HG03520 (cell line): ENCODE data around the gene PLSCR3.

Source experiments
- ATAC-seq: cut with Tn5 transposase; IDR thresholded peaks from one replicate; pipeline ENCODE4 v1.9.1; 2021; ENCODE audit warnings: mild to moderate bottlenecking, moderate library complexity; ENCODE audit not compliant: unreplicated experiment

PLSCR3 gene

DNA sequence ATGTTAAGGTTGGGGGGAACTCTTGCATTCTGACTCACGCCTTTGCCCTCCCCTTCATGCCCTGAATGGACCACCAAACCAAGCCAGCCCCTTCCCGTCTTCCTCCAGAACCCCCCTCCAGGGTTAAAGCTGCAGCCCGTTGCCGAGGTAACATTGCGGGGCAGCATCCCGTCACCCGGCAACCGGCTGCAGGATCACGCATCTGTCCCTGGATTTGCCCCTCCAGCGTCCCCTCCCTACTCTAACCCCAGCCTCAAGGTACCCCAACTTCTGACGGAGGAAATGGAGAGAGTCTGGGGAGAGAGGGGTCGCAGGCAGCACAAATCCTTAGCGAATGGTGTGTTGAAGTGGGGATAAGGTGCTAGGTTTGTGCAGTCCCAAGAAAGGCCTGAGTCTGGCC lies 12.8 kb upstream of the PLSCR3 start:
- no peak for ATAC-seq

DNA sequence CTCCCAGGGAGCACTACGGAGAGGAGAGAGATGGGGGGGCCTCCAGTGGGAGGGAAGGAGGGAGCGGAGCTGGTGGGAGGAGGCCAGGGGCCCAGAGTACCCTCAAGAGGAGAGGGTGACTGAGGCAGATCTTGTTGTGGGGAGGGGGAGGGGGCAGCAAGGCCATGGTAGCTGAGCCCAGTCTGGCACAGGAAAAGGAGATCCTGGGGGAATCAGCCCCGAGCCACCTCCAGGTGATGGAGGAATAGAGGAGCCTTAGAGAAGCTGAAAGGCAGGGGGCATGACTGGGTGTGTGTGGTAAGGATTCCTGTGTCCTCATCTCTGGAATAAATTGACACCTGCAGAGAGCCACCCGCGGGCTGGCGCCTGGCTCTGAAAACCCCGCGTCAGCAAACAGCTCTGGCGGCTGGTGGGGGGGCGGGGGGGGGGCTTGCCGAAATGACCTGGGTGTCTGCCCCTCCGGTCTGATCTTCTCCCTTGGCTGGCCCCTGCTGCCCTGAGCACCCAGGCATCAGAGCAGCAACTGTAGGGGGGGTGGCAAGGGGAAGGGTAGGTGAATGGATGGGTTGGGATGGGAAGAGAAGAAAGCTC lies 12.0 kb upstream of the PLSCR3 start:
- no peak for ATAC-seq

DNA sequence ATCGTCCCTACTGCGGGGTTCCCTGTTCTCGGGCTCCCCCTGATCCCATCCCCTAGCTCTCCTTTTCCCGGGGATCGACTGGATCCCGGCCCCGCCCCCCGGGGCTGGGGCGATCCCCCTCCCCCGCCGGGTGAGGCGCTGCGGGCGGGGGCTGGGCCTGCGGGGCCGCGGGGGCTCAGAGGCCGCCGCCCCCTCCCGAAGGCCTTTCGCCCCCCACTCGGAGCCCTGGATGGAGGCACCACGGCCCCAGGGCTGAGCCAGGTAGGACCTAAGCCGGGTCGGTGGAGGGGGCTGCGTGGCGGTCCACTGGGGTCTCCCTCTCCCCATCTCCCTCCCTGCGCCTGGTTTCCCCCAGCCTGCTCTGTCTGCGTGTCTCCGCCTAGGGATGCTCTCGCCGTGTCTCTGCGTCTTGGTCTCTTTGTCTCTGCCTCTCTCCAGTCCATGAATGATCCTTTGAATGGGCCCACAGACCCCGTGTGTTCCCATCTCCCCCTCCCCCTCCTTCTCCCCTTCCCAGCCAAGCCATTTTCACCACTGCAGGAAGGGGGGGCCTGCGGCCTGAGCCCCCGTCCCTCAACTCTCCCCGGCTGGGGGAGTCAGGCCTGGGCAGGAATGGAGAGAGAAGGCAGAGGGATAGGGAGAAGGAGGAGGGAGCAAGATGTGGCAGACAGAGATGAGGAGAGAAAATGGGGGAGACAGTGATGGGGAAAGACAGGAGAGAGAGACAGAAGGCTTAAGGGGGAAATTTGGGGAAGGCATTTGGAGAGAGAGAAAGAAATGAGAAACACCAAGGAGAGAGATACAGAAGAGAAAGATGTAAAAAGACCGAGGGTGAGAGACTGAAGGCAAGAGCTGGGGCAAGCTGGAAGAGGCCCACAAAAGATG lies 11.3 kb upstream of the PLSCR3 start:
- no peak for ATAC-seq

DNA sequence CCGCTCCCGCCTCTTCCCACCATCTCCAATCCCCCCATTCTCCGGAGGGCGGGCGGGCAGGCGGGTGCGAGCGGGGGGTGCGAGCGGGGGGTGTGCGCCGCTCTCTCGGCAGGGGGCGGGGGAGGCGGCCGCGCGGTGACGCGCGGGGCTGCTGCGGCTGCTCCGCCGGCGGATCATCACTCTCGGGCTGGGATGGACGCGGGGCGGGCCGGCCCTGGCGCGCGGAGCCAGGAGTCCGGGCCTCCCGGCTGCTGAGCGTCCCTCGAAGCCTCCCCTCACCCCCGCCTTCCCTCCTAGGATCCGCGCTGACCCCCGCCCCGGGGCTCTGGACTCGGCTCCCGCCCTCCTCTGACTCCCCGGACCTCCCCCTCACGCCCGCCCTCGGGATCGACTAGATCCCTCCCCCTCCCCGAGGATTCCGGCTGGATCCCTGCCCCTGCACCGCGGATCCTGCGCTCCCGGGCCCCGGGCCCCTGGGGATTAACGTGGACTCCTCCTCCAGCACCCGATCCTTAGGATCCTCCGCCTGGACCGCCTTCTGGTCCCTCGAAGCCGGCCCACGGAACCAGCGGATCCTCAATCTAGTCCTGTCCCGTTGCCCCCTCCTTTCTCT lies 10.5 kb upstream of the PLSCR3 start:
- no peak for ATAC-seq

DNA sequence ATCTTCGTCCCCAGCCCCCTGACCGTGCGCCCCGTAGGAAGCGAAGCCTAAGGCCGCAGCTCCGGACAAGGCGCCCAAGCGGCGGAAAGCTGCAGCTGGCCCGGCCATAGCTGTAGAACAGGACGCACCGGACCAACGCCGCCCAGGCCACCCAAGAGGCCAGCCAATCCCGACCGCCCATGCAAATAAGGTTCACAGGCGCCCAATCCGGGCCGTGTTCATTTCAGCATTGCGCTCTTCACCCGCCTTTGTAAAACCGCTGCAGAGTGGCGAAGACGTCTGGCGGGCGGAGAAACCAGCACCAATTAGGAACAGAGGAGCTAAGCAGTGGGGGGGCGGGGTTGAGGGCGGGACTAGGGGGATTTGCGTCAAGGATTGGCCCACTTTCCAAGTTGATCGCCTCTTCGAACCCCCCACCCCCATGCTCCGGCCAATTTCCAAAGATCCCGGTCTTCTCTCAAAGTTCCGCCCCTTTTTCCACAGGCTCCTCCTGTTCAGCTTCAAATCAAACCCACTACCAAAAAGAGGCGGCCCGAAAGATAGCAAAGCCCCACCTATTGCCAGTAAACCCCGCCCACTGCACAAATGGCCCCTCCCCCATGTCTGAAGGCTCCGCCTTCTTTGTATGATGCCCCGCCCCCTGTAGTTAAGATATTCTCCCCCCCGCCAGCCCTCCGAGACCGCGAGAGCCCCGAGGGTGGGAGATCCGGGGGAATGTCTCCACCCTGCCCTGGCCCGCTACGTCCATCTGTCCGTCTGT lies 9.8 kb upstream of the PLSCR3 start, which contains the start of gene TMEM256:
Gene TMEM256 (minus strand): TSS at position 121 of the 760 bp plus-strand sequence. CDS start 13 bp downstream, at position 108.
- peak; percentile 87 for ATAC-seq

GRCh38 chr17:7403727-7403976 lies 9.3 kb upstream of the PLSCR3 start:
- ATAC-seq = no peak

DNA sequence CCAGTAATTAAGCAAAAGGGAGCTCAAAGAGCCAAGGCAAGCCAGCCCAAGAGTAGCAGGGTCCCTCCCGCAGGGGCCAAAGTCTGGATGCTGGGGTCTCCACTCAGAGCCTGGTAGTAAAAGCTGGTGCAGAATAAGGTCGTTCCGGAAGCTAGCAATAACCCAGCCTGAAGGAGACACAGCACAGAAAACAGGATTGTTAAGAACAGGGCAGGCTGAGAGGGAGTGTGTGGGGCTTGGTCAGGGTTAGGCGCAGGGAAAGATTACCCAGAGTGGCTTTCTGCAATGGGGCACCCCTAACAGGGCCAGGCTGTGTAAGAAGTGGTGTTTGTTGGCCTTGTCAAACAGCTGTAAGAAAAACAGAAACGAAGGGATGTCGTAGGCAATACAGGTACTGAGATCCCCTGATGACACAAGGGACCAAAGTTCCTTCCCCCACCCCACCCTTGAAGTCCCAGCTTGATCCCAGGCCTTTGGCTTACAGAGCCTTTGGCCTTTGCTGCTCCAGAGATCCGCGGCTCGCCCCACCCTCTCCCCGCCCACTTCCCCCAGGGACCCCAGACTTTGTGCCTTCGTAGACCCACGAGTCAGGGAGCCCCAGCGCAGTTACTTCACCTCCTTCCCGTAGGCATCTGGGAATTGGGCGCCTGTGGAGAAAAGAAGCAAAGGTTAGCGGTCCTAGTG lies 8.9 kb upstream of the PLSCR3 start:
- no peak for ATAC-seq

GRCh38 chr17:7398612-7399011 lies 4.3 kb upstream of the PLSCR3 start:
- ATAC-seq = no peak

DNA sequence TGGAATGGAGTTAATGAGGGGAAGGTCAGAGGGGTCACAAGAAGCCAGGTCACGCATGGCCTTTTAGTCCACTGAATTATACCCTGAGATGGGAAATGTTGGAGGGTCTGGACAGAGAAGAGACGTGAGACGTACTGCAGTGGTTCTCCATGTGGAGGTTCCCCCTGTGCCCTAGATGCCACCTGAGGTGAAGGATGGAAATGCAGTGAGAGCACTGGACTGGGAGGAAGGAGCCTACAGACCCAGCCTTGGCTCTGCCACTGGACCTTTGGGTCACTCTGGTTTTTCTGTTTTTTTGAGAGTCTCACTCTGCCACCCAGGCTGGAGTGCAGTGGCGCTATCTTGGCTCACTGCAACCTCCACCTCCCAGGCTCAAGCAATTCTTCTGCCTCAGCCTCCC lies 1.8 kb upstream of the PLSCR3 start:
- ATAC-seq = no peak

DNA sequence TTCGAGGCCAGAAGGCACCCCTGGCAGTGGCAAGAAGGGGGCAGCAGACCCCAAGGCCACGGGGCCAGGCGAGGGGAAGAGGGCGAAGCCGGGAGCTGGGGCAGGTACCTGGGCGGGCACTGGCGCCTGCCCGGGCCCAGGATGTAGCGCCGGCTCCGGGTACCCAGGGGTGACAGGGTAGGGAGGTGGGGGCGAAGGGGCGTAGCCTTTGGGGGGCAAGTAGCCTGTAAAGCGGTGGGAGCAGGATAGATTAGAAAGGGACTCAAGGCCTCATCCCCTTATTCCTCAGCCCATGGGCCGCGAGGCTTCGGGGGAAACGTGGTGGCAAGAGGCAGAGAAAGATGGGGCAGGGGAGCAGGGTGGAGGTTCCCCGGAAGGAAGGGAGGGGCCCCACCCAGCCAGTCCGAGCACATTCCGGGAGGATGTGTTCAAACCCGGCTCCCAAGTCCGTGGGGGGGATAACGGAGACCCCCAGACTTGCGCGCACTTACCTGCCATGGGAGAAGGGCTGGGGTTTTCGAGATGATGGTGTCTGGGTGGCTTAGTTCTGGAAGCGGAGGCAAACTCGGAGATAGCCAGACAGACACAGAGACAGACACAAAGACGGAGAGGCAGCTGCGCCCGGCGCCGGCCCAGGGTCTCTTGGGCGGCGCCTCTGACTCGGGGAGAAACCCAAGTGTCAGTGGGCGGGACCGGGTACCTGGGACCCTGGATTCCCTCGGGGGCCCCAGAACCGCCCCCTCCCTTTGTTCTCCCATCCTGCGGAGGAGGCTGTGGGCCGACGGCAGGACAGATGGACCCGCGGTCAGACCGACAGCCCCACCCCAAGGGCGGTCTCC lies 493 bp downstream of the PLSCR3 start:
- ATAC-seq = peak; percentile 38

DNA sequence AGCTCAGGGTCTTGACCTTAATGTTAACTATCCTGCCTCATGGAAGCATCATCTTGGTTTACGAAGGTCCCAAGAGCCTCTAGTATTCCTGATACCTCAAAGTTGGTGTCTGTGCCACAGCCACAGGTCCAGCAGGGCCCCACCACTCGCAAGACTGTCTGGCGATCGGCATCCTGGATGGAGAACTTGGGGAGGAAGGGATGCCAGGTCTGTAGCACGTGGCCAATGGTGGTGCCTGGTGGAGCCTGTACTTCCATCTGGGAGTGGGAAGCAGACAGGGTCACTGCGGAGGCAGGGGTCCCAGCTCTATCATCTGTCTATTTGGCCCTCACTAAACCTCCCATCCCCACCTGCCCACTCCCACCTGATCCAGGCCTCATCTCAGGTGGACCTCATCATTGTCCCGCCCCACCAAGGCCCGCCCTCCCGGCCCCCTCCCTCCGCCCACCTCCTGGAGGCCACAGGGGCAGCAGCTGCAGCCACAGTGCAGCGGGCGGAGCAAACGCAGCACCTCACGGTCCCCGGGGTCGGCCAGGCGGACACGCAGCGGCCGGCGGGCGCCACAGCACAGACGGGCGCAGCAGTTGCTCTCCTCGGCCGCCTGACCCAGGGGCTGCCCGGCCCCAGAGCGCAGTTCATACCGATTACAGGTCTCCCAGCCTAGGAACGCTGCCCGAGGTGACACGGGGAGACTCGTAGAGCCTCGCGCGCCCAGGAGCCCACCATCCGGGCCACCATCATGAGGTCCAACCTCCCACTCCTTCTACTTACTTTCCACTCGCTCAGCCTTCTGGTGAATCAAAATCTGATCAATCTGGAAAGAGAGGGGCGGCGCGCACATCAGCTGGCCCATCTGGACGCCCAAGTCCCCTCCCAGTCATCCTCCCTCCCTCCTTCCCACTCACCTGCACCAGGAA lies 1.4 kb downstream of the PLSCR3 start:
- no peak for ATAC-seq

DNA sequence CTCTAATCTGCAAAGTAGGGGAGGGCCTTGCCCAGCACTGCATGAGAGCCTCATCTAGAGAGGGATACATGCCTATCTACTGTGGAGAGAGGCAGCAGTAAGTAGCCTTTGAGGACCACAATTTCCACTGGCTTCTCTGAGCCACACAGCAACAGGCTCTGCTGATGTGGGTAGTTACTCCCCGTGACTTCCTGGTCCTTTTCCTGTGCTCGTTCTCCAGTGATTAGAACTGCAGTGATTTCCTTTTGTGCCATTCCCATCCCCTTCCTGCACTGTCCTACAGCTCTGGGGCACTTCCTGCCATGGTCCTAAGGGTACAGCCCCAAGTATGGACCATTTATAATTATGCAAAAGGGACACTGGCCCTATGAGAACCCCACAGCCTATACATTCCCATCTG lies 3.0 kb downstream of the PLSCR3 start:
- ATAC-seq = no peak

DNA sequence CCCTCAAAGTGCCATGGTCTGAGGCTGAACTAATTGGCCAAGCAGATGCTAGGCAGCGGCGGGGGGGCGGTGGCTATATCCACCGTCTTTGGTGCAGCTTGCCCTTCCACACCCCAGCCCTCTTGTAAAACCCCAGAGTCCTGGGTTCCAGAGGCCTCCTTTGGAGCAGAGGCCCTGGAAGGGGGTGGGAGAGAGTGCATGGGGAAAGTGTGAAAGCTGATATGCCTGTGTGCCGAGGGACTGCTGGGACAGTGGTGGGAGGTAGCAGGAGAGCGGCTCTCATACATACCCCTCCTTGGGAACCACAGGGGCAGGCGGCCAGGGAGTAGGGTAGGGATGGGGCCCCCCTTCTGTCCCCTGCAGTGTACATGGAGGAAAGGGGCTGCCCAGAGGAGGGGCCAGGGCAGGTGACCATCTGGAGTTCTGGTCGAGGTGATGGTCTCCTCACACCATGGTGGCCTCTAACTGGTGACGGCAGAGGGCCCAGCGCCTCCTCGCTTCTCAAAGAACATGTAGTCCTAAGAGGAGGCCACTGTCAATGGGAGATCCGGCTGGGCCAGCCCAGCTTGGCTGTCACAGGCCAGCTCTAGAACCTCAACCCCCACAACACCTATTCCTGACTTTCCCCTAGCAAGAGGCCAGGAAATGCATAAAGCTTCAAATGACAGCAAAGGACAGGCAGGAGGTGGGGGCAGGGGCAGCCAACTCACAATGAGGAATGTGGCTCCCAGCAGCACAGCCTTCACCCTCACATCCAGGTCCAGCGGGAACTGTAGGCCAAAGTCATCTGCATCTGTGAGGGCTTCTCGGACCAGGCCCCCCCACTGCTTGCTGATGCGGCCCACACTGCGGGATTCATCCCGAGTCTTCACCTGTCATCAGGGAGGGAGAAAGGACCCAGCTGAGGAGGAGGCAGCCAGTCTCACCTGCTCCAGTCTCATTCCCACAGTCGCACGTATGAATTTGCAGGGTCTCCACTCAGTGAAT lies 4.1 kb downstream of the PLSCR3 start:
- ATAC-seq = no peak

DNA sequence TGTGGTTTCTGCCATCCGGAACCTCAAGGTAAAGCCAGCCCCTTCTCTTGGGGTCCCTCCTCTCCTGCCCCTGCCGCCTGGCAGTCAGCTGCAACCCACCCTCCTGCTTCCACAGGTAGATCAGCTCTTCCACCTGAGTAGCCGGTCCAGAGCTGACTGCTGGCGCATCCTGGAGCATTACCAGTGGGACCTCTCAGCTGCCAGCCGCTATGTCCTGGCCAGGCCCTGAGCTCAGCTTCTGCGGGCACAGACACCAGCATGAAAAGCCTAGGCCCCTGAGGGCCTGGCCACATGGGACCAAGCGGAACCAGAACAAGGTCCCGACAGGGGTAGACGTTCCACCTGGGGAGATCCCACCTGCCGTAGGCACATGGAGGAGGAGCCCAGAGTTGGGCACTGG lies 5.5 kb downstream of the PLSCR3 start:
- no peak for ATAC-seq

DNA sequence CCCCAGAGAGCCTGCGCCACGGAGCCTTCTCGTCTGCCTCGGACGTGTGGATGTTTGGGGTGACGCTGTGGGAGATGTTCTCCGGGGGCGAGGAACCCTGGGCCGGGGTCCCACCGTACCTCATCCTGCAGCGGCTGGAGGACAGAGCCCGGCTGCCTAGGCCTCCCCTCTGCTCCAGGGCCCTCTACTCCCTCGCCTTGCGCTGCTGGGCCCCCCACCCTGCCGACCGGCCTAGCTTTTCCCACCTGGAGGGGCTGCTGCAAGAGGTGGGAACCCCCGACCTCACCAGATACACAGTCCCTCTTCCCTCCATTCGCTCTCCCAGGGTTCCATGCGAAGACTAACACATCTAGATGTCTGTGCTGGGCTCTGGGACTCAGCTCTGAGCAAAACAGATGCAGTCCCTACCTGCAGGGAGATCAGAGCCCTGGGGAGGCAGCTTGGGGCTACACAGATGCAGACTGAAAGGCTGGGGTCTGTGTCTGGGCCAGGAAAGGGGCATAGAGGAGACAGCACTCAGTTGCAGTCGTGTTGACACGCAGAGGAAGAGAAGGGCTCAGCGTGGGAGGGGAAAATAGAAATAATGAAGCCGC lies 9.7 kb downstream of the PLSCR3 start:
- ATAC-seq = no peak

DNA sequence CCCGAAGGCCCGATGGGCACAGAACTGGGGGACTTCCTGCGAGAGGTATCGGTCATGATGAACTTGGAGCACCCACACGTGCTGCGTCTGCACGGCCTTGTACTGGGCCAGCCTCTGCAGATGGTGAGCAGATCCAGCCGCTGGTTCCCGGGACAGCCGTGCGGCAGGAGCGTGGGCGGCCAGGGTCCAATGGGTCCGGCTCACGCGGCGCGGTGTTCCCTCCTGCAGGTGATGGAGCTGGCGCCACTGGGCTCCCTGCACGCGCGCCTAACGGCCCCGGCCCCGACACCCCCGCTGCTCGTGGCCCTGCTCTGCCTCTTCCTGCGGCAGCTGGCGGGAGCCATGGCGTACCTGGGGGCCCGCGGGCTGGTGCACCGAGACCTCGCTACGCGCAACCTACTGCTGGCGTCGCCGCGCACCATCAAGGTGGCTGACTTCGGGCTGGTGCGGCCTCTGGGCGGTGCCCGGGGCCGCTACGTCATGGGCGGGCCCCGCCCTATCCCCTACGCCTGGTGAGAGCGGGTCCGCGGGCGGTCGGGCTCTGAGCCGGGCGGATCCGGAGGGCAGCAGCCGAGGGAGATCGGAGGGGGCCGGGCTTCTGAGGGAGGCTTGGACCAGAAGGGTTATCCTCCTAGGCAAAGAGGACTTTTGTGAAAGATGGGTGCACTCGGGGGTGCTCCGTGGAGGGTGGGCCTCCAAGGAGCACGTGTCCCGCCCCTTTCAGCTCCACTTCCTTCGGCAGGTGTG lies 10.4 kb downstream of the PLSCR3 start:
- no peak for ATAC-seq

- no peak for ATAC-seq
Observed at GRCh38 chr17:7383371-7383741, 11.0 kb downstream of the PLSCR3 start.
